ENCODE data around the gene MYH11.

- TF ChIP-seq CTCF (IDR thresholded peaks at IDR 0.05; ENCODE audit: low read depth, low read length) (no peak), EZH2phosphoT487 (IDR thresholded peaks at IDR 0.05; ENCODE audit: low read depth) (no peak)
Observed at GRCh38 chr16:15899538-15900100, 42.8 kb upstream of the MYH11 start.
